Osteoblast (primary cell): ENCODE results near the gene ABLIM2. TPM values are rescaled to one million over a fixed set of nuclear protein-coding genes. Genes with fewer than 3 reads are reported as not detected.
A peak's percentile ranks its signal among the peaks of the same experiment; 100 is the strongest.

Experiments used
- DNase-seq: peaks from one replicate; pipeline ENCODE4 v3.0.0; 2011; ENCODE audit warnings: low spot score, mixed read lengths; ENCODE audit not compliant: insufficient read length; ENCODE audit errors: missing footprints
- H2AFZ ChIP-seq: 2 replicates; pipeline ENCODE4 v1.6.0; 2011; ENCODE audit warnings: mild to moderate bottlenecking, low read length
- H3K27ac ChIP-seq: 2 replicates; pipeline ENCODE4 v1.5.1; 2011; ENCODE audit warnings: mild to moderate bottlenecking, low read depth, low read length, moderate library complexity
- H3K27me3 ChIP-seq: 2 replicates; pipeline ENCODE4 v1.6.0; 2012; ENCODE audit warnings: mild to moderate bottlenecking, control low read depth, inconsistent platforms, low read length, moderate library complexity; ENCODE audit not compliant: insufficient read depth
- H3K36me3 ChIP-seq: 2 replicates; pipeline ENCODE4 v1.5.1; 2011; ENCODE audit warnings: mild to moderate bottlenecking, low read length, control low read depth, moderate library complexity; ENCODE audit not compliant: insufficient read depth
- H3K4me1 ChIP-seq: 2 replicates; pipeline ENCODE4 v1.5.1; 2011; ENCODE audit warnings: mild to moderate bottlenecking, low read length, control low read depth, moderate library complexity; ENCODE audit not compliant: insufficient read depth
- H3K4me2 ChIP-seq: 2 replicates; pipeline ENCODE4 v1.6.0; 2011; ENCODE audit warnings: mild to moderate bottlenecking, low read length; ENCODE audit not compliant: insufficient read depth
- H3K4me3 ChIP-seq: fragments of 200-600 bp; sonication (generic); 3 replicates; pipeline ENCODE4 v1.5.1; 2012; ENCODE audit warnings: mild to moderate bottlenecking, low read length, inconsistent platforms; ENCODE audit not compliant: insufficient read depth
- H3K79me2 ChIP-seq: 2 replicates; pipeline ENCODE4 v1.6.0; 2012; ENCODE audit warnings: mild to moderate bottlenecking, low read length, control low read depth, inconsistent platforms; ENCODE audit not compliant: insufficient read depth
- H3K9me3 ChIP-seq: 2 replicates; pipeline ENCODE4 v1.5.1; 2011; ENCODE audit warnings: low read depth, low read length, control low read depth
- H4K20me1 ChIP-seq: 2 replicates; pipeline ENCODE4 v1.6.0; 2012; ENCODE audit warnings: mild to moderate bottlenecking, low read length, control low read depth; ENCODE audit not compliant: insufficient read depth
- CTCF ChIP-seq: IDR thresholded peaks from 2 replicates; pipeline ENCODE4 v1.5.1; 2011; ENCODE audit warnings: mild to moderate bottlenecking, low read depth, low read length, moderate library complexity; ENCODE audit errors: extremely low read depth
- total RNA-seq: library from RNA; depleted of rRNA; stranded (reverse); fragments of >200 nt; gene quantifications from 2 replicates; pipeline ENCODE4 v1.2.3, GENCODE V29; 2012

ABLIM2 gene
- total RNA-seq, 1 donor = 0.36 TPM

- TF ChIP-seq CTCF = no peak
- Histone ChIP-seq H3K9me3 (no peaks in the 10 kb centered on the region), H3K36me3 (no peaks in the 10 kb centered on the region), H3K4me2 (no peak overlapping the region), H3K79me2 (no peaks in the 10 kb centered on the region), H4K20me1 (no peaks in the 10 kb centered on the region), H3K4me1 (no peaks in the 10 kb centered on the region), H2AFZ (no peak overlapping the region), H3K27ac (no peak overlapping the region), H3K4me3 (no peak overlapping the region), H3K27me3 (peaks cover 37% of the 10 kb centered on the region)
- DNase-seq = peak; percentile 27
Measured at GRCh38 chr4:8151165-8151650, 7.4 kb downstream of the ABLIM2 start.

GRCh38 chr4:8150152-8151090 lies 8.2 kb downstream of the ABLIM2 start:
- Histone ChIP-seq H3K79me2 (no peaks in the 10 kb centered on the region), H3K36me3 (no peaks in the 10 kb centered on the region), H4K20me1 (no peaks in the 10 kb centered on the region), H2AFZ (no peak overlapping the region), H3K27ac (no peak overlapping the region), H3K4me3 (no peak overlapping the region), H3K4me1 (no peaks in the 10 kb centered on the region), H3K27me3 (peaks cover 45% of the 10 kb centered on the region), H3K9me3 (no peaks in the 10 kb centered on the region), H3K4me2 (no peak overlapping the region)
- DNase-seq = peak; percentile 95
- TF ChIP-seq CTCF = no peak

GRCh38 chr4:8149664-8150063 lies 8.9 kb downstream of the ABLIM2 start:
- Histone ChIP-seq H3K4me2 (no peak overlapping the region), H3K27me3 (peaks cover 51% of the 10 kb centered on the region), H3K9me3 (no peaks in the 10 kb centered on the region), H4K20me1 (no peaks in the 10 kb centered on the region), H3K36me3 (no peaks in the 10 kb centered on the region), H3K4me1 (no peaks in the 10 kb centered on the region), H3K79me2 (no peaks in the 10 kb centered on the region), H3K4me3 (no peak overlapping the region), H3K27ac (no peak overlapping the region), H2AFZ (no peak overlapping the region)
- DNase-seq = no peak
- TF ChIP-seq CTCF = no peak

- Histone ChIP-seq H4K20me1 (no peaks in the 10 kb centered on the region), H3K36me3 (no peaks in the 10 kb centered on the region), H2AFZ (no peak overlapping the region), H3K4me2 (no peak overlapping the region), H3K4me3 (no peak overlapping the region), H3K79me2 (no peaks in the 10 kb centered on the region), H3K9me3 (no peaks in the 10 kb centered on the region), H3K4me1 (no peaks in the 10 kb centered on the region), H3K27ac (no peak overlapping the region), H3K27me3 (peaks cover 58% of the 10 kb centered on the region)
- no peak for TF ChIP-seq CTCF
- no peak for DNase-seq
Measured at GRCh38 chr4:8148785-8149435, 9.7 kb downstream of the ABLIM2 start.
